ENCODE results near the gene PADI6.
"Not testable (repeated sequence)": the region's sequence is repeated elsewhere in the genome, so short reads cannot be mapped to it uniquely, and the experiment has no call there.

The PADI6 gene

DNA sequence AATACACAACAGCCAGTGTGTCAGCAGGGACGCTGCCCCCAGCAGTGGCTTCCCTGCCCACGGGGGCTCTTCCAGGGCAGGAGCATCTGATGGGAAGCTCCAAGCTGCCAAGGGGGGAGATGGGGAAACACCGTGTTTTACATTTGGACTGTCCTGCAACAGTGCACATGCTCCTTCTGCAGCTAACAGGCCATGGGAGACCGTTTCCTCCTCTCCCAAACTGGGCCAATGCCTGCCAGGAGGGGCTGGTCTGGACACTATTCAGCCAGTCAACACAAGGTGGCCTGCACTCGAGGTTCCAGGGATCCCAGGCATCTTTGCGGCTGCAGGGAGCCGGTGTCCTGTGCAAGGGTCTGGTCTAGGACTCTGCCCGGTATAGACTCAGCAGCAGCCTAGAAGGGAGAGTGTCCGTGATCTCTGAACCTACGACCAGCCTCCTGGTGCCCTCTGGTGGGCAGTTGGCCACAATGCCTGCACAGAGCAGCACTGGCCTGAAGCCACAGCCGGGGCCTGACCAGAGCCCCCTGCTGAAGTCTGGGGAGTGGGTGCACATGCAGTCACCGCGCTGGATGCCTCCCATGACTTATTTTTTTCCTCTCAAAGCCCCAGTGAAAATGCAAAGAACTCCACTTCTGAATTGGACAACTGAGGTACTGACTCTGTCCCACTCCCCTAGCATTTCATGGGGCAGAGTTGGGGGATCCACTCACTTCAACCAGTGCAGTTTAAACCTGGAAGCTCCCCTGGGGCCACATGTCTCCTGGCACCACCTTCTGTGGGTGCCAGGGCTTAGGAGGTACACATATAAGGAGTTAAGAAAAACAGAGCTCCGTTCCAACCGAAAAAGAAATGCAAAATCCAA, 34.1 kb downstream of the PADI6 start:
- no peak overlapping the region for H3K4me3 ChIP-seq (ENCODE audit: low read depth, low read length)
- TF ChIP-seq, protein P1, sequence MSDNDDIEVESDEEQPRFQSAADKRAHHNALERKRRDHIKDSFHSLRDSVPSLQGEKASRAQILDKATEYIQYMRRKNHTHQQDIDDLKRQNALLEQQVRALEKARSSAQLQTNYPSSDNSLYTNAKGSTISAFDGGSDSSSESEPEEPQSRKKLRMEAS (IDR thresholded peaks at IDR 0.05; ENCODE audit: low read depth, low read length) = peak; percentile 18; the same call in 1 of the 2 replicates
- peak; percentile 82 for TF ChIP-seq CTCF (IDR thresholded peaks at IDR 0.05; ENCODE audit: low read depth, low read length)
- TF ChIP-seq MYC (IDR thresholded peaks at IDR 0.05; ENCODE audit: low read depth, low read length) = no peak
- no peak for TF ChIP-seq POLR2A (IDR thresholded peaks at IDR 0.05; ENCODE audit: extremely low read depth, insufficient read length)
- DNase-seq (ENCODE audit: low read depth) = peak; percentile 70

GRCh38 chr1:17406760-17407475, 34.9 kb downstream of the PADI6 start:
- not testable (repeated sequence) for H3K4me3 ChIP-seq (ENCODE audit: low read depth, low read length); DNase-seq (ENCODE audit: low read depth)

- H3K4me3 ChIP-seq (ENCODE audit: low read depth, low read length); DNase-seq (ENCODE audit: low read depth): not testable (repeated sequence)
Measured at GRCh38 chr1:17407786-17408514, 36.0 kb downstream of the PADI6 start.

GRCh38 chr1:17409391-17409811, 37.4 kb downstream of the PADI6 start:
- TF ChIP-seq CTCF (IDR thresholded peaks at IDR 0.05; ENCODE audit: low read depth, low read length) (no peak), MYC (IDR thresholded peaks at IDR 0.05; ENCODE audit: low read depth, low read length) (no peak), POLR2A (IDR thresholded peaks at IDR 0.05; ENCODE audit: extremely low read depth, insufficient read length) (no peak)
- TF ChIP-seq, protein P1 (IDR thresholded peaks at IDR 0.05; ENCODE audit: low read depth, low read length) = no peak
- no peak for DNase-seq (ENCODE audit: low read depth)

DNA sequence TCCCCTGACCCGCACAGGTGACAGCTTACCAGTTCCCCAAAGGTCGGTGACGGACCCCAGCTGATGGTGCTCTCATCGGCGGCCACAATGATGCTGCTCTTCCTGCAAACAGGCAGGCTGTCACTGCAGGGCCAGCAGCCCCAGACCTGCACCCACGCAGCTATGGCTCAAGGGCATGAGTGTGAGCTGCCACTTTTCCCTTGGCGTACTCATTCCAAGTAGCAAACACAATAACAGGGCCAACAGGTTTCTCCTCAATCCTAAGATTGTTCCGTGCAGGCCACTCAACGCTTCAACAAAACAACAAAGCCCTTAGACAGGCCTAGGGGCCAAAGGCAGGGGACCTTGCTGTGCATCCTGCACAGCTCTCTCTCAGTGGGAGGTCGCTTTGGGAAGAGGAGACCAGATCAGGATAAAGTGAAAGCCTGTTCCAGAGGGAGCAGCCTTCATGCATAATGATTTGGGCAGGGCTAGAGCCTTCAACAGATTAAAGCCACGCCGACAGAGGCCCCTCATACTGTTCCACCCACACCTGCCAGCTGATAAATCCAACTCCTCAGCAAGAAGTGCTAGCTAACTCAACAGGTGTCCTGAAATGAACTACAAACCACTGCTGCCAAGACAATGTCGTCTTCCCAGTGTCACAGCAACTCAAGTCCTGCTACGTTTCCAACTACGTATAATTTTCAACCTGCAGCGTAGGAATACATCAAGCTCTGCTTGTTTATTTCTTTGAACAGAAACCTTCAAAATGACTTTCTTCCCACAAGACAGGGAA, 40.3 kb downstream of the PADI6 start:
- TF ChIP-seq, protein P1 (IDR thresholded peaks at IDR 0.05; ENCODE audit: low read depth, low read length) = no peak
- TF ChIP-seq MYC (IDR thresholded peaks at IDR 0.05; ENCODE audit: low read depth, low read length) = no peak
- TF ChIP-seq CTCF (IDR thresholded peaks at IDR 0.05; ENCODE audit: low read depth, low read length) = no peak
- TF ChIP-seq POLR2A (IDR thresholded peaks at IDR 0.05; ENCODE audit: extremely low read depth, insufficient read length) = no peak
- no peak for DNase-seq (ENCODE audit: low read depth)
- no peak overlapping the region for H3K4me3 ChIP-seq (ENCODE audit: low read depth, low read length)

More at GRCh38 chr1:17409391-17409811, 37.4 kb downstream of the PADI6 start:
- no peak overlapping the region for H3K4me3 ChIP-seq (ENCODE audit: low read depth, low read length)

GRCh38 chr1:17414022-17414421, 42.0 kb downstream of the PADI6 start:
- TF ChIP-seq, protein P1 (IDR thresholded peaks at IDR 0.05; ENCODE audit: low read depth, low read length) = no peak
- DNase-seq (ENCODE audit: low read depth) = no peak
- H3K4me3 ChIP-seq (ENCODE audit: low read depth, low read length) = no peak overlapping the region

All from NB4 (cell line).